NCI-H510A treated with DMSO at 0.1 percent for 48 hours (cell line): ENCODE measurements around the gene LPCAT1.

Experiments
- DNase-seq: peaks from one replicate; lab custom pipeline; 2025; lab: John Stamatoyannopoulos, UW

The LPCAT1 gene

DNA sequence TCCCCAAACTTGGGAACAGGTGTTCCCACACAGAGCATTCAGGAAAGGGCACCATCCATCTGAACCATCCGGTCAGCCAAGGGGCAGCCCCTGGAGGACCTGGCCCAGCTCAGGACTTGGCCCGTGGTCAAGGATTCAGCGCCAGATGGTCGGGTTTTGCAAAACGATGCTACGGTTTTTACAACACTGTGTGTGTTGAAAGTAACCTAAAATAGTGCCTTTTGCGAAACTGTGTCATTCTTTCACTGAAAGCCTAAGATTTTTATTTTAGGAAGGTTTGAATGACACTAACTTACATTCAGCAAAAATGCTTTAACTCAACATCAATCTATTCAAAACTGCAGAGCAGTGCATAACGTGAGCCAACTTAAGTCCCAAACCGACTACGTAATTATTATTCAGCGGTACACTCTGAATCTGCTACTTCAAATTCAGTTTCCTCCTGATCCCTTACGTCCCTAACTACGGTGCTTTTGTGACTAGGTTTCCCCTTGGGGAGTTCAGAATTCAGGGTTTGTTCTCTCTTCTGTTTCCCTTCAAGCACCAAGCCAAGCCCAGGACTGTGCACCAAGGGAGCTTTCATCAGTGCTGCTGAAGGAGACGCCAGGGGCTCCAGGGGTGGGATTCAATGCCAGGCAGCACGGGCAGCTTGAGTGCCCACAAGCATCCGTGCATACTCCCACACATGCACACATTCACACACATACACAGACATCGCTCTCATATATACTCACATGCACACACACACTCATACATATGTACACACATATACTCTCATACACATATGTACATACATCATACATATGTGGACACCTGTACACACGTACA, 25.8 kb downstream of the LPCAT1 start:
- no peak for DNase-seq

DNA sequence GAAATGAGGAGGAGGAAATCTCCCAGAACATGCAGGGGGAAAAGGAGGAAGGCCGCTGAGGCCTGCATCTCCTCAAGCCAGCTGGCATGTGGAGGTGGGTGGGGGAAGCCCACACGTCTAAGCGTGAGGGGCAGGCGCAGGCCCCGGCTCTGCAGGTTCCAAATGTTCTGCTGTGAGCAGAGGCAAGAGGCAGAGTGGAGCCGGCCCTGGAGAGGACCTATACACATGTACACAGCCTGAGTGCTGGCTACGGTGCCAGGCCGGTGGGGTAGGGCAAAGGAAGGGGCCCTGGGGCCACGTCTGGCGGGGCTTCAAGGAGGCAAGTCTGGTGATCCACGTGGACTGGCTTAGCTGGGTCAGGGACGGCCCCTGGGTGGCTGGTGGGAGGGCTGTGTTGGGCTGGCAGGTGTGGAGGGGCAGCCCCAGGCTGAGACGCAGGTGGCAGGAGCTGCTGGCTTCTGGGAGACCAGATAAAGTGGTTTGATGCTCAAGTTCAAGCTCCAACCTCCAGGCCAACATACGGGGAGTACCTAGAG, 26.4 kb downstream of the LPCAT1 start:
- no peak for DNase-seq

DNA sequence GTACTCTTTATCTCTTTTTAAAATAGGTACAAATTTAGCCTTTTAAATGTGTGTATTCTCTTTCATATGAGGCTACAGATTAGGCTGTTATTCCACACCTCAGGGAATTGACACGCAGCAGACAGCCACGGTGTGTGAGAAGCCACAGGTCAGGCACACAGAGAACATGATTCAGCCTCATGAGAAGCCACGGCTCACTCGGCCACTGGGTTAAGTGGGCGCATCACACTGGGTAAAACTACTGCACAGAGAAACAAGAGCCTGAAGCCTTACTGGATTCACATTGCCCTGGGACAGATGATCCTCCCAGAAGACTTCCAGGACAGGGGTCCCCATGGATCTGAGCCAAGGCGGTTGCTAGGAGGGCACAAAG, 28.2 kb downstream of the LPCAT1 start:
- DNase-seq = no peak

DNA sequence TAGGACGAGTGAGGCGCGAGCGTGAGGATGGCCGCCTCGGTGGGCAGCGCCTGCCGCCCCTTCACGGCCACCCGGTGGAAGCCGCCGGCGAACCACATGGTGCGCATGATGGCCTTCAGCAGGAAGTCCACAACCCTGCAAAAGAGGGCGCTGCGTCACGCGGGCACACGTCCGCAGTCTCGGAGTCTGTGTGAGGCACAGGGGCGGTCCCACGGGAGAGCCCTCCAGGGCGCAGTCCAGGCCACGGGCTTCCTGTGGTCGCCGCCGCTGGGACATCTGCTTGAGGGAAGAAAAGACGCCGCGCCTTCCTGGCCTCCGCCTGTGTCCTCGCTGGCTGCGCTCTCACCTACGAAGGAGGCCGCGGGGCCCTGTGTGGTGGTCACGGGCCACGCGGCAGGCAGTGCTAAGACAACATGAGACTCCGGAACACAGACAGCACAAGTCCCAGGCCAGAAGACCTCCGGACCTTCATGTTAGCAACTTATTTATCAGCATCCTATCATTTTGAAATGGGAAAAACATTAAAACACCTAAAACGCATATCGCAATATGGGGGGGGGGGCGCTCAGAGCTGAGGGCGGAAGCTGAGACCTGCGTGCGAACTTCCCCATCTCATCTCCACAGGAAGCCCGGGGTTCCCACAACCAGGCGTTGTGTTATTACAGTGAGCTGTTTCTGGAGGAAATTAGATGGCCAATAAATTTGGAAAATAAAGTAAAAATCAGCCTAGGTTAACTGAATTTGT, 28.8 kb downstream of the LPCAT1 start:
- DNase-seq = no peak

DNA sequence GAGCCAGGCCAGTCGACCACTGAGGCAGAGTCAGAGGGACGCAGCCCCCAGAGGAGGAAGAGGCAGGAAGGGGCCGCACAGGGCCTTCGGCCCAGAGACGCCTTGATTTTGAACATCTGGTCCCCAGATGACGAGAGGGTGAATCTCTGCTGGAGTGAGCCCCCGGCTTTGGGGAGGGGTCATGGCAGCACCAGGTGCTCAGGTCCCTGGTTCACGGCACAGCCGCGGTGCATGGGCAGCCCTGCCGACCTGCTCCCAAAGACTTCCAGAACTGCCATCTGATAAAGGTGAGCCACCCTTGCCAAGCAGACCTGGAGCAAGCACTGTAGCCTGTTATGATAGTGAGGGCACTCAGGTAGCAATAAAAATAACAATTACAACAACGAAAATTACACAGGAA, 29.8 kb downstream of the LPCAT1 start:
- no peak for DNase-seq

DNA sequence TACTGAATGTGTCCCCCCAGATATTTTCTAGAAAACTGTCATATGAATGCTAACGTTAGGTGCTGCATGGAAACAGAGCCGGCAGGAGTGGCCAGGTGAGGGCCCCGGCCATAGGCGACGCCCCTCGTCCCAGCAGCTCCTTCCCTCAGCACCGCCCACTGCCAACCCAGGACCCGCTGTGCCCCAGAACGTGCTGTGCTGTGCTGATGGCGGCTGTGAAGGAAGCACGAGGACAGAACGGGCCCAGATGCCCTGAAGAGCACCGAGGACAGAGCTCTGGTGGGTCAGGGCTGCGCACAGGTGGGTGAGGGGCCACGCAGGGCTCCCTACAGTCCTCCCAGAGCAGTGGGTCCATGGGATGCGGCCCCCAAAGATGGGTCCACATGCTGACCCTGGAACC, 30.3 kb downstream of the LPCAT1 start:
- DNase-seq = no peak

DNA sequence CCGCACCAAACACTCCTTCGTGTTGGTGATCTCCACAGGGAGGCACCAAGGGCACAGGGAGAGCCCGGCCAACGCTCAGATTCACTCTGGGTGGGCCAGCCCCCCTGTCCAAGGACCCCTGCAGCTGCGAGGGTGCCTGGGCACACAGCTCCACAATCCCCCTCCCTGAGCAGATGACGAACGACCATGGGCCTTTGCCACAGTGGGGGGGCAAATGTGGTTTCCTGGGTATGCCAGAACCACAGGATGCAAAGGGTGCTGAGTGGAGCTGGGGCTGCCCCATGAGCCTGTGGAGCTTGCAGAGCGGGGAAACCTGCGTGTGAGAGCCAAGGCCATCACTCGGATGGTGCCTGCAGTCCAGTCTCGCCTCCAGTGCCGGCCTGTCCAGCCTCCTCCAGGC, 31.0 kb downstream of the LPCAT1 start:
- DNase-seq = no peak

DNA sequence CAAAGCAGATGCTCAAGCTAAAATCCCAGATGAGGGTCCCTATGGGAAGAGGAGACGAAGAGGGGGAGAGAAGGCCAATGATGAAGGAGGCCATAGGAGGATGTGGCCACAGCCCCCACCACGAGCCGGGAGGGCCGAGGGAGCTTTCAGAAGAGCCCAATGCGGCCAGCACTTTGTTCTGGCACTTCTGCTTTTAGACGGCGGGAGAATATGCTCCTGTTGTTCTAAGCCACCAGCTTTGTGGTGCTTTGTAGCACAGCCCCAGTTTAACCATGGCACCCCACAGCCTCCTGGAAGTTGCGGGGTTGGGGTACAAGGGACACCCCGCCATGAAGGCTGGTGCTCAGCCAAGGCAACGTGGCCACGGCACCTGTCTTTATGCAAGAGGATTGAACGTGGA, 33.4 kb downstream of the LPCAT1 start:
- DNase-seq = no peak

DNA sequence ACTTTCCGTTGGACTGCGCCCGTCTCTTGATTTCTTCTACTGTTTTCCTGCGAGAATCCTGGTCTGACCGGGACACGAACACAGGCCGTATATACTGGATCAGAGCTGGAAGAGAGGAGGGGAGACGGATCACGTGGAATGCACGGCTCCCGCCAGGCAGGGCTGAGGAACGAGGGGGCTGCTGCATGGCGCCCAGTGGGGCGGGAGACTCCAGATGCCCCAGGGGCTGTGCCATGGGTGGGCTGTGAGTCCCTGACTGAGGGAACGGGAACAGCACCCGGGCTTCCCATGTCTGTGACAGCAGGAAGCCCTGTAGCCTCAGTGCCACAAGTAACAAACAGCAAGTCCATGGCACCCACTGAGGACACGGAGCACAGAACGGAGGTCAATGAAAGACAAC, 34.0 kb downstream of the LPCAT1 start:
- DNase-seq = no peak

DNA sequence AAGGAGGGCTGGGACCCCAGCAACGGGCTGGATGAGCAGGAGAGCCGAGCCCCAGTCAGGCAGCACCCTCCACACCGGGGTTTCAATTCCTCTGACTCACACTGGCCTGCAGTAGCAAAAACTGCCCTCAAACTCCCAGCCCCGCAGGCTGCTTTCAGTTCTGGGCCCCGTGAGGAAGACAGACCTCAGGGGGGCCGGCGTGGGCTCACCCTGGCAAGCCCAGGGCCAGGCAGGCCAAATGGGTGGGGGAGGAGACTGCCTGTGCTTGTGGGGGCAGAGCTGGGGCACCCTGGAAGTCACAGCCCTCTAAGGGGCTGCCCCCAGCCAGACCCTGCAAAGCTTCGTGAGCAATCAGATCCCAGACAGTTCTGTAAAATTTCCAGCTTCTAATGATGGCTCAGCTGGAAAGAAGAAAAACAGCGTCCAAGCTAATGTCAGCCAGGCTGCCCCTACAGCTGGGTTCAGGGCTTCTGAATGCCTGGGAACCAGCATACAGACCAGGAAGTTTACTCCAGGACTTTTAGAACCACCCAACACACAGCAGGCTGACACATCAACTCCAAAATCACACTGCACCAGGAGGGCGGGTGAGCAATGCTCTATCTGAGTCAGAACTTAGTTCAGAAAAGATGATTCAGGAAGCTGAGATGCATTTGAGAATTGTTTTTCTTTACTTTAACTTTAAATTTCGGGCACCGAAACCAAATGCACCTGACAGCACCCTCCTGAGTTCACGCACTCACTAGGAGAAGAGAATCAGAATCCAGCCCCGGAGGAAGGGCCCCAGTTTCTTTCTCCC, 34.7 kb downstream of the LPCAT1 start:
- DNase-seq = no peak

DNA sequence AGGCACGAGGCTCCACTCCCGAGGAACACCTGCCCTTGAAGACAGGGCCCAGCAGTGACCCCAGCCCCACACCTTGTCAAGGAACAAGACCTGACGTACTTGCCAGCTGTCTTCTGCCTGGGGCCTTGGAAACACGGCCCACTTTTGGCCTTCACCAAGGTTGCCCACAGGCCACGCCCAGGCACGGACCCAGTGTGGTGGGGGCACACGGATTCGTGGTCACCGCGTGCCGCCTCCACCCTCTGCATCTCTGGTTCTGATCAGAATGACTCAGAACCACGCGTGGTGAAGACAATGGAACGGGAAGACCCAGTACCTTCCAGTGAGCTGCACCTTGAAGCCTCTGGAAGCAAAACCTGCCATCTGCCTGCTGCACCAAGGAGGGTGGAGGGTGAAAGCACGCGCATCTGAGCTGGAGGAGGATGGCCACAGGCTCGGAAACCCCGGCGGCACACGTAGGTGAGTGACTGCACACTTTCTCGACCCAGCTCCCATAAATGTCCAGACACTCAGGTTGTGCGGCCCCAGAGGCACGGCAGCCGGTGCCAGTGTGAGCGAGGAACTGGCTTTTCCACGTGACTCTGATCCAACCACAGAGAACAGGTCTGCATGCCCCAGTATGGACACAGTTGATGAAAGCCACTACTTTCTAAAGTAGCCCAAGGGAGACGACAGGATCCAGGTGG, 36.5 kb downstream of the LPCAT1 start:
- no peak for DNase-seq

DNA sequence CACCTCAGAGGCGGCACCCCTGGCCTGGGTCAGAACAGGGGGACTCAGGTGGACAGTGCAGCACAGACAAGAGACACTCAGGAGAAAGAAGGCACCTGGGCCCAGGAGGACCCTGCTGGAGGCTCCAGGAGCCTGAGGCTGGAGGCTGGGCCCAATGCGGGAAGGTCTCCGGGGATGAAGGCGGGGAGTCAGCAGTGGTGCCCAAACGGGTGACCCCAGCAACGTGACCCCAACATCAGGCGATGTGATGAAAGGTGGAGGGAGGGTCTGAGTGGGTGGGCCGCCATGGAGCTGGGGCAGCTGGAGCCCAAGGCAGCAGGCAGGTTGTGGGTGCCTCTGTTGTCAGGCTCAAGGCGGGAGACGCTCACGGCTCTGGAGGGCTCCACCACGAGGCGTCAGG, 37.5 kb downstream of the LPCAT1 start:
- DNase-seq = no peak

DNA sequence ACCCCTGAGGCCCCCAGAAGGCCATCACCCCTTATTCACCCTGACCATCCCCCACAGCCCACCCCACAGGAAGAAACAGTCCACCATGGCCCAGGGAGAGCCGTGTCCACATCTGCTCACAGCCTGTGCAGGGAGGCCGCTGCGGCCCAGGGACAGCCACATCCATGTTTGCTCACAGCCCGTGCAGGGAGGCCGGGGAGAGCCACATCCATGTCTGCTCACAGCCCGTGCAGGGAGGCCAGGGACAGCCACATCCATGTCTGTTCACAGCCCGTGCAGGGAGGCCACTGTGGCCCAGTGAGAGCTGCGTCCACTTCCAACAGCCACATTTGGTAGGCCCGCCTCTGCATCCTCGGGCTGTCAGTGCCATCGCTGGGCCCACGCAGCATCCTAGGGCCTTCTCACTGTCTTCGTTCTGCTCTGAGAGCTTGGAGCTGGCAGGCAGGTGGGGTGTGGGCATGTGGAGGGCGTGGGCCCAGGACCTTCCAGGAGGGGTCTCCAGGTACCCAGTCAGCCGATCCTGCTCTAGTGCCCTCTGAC, 38.1 kb downstream of the LPCAT1 start:
- DNase-seq = no peak

DNA sequence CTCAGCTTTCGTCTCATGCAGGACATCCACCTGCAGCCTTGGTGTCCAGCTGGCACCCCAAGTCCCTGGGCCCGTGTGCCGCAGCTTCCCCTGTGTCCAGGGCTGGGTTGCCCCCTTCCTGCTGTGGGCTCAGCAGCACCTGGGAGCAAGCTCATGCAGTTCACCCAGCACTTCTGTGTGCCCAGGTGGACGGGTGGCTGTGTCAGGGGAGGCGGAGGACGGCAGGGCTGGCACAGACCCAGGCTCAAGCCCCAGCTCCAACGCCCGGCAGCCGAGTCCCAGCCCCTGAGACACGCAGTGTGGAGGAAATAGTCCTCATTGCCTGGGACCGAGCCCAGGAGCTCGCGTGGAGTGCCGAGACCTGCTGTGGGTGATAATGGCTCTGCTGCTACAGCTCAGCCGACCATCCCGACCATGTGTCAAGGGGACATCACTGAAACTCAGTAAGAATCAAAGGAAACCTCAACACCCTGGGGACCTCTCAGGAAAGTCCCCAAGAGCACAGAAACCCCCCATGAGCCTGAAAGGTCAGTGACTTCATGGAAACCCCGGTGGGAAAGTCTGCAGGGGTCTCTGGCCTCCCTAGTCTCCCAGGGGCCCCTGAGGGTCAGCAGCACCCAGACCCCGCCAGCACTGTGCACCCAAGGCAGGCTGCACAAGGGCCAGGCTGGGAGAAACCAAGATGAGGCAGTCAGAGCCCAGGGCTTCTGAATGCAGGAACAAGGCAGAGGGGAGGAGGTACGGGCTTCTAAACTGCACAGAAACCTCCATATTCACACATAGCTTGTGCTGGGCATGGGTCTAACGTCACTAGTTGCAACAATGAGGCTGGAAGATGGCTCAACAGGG, 38.8 kb downstream of the LPCAT1 start:
- no peak for DNase-seq

DNA sequence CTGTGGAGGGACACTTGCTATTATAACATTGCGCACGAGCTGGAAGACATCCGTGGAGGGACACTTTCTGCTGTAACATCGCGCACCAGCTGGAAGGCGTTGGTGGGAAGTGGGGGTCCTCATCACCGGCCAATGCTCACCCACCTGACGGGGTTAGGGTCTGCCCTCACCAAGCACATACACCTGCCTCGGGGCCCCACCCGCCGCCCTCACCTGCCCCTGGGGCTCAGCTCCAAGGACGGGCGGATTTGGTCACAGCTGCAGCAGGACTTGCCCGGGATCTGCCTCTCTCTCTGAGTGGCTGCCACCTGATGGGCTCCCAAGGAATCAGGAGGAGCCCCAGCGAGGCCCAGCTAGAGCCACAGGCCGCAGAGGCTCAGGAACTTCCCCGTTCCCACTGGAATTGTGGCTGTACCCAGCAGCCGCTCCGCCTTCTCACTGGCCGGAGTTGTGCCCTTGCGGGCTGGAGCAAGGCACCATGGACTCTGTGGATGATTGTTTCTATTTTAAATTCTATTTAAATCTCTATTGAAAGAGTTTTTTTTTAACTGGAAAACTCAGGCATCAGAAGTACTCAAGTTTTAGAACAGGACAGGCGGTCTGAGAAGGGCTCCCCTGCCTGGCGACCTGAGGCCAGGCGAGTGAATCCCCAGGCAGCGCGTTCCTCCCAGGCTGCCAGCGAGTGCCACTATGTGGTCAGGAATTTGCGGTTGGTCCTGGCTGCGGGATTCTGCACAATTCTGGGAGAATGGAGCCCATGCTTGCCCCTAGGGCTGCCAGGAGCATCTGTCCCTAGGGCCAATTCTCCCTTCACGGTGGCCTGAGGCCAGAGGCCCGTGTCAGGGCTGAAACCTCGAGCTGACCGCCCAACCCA, 39.7 kb downstream of the LPCAT1 start:
- DNase-seq = no peak

DNA sequence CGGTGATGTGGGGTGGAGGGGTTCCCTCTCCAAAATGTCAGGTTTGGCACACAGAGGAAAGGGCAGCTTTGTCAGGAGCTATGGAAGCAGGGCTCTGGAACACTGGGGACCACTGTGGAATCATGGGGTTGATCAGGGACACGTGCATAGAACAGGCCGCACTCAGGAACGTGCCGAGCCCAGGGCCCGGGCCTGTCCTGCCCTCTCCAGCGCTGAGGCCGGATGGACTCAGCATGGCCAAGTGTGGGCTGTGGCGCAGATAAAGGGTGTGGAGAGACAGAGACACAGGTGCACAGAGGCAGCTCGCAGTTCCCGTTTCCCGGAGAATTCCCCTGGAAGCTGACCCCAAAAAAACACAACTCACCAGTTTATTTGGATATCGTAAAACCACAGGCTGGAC, 40.7 kb downstream of the LPCAT1 start:
- no peak for DNase-seq

DNA sequence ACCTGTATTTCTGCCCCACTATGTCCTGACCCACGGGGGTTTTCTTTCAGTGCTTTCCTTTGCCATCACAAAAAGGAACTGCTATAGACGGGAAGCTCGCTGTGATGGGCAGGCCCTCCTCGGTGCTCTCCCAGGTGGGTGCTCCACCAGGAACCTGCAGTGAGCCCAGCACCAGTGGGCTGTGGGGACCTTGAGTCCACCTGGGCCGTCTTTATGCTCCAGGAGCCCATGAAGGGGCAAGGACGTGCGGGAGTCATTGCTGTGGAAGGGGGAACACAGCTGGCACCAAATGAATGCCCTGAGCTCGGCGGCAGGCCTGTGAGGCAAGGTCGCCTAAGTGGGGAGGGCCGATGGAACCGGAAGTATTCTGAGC, 41.8 kb downstream of the LPCAT1 start:
- DNase-seq = no peak

DNA sequence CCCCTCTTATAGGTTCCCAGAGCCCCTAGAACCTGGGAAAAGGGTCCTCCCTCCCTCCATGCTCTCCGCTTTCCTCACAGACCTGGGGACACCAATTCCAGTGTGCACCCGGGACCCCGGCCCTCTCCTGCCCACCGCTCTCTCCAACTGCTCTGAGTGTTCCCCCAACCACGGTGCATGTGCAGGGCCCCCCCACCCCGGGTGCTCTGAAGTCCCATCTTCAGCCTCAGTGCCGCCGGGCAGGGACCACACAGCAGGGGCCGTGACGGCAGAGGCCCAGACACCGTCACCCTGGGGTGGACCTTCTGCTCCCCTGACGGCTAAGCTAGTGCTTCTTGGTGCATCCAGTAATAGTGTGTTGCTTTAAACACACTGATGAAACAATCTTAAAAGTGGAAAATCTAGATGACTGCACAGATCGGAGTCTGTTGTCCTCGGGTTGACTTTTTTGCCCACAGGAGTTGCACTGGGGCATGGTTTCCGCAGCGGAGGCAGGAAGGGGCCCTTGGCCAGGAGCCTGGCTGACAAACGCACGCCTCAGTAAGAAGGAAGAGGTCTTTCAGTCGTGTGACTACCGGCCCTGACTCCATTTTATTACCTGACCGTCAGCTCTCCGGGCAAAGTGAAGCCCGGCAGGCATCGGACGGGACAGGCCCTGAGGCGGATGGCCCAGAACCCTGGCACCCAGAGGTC, 42.3 kb downstream of the LPCAT1 start:
- DNase-seq = no peak

DNA sequence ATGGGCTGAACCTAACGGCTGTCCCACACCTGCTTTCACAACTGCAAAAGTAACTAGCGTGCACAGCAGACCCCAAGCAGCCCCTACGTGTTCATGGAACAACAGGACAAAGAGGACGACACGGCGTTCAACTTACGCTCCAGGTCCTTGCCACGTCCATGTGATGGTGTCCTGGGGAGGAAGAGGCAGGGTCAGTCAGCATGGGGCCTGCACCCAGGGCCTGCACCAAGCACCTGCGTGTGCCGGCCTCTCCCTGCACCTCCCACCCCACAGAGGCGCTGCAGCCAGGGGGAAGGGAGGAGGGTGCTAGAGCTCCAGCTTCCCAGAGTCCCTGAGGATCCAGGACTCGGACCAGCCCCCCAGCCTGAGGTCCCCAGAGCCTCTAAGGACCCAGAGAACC, 43.0 kb downstream of the LPCAT1 start:
- DNase-seq = no peak
